ENCODE measurements around the gene SNX8.

Gene SNX8

GRCh38 chr7:2202901-2203765 is 111.1 kb downstream of the SNX8 start:
- no peak for DNase-seq (ENCODE audit: low read depth)

GRCh38 chr7:2202361-2202761 is 111.9 kb downstream of the SNX8 start:
- DNase-seq (ENCODE audit: low read depth): no peak

Data from stimulated activated CD8-positive, alpha-beta memory T cell treated with anti-CD3 and anti-CD28 coated beads, Interleukin-4, amount 100 ng/mL, for 24 hours (primary cell).